BE2C (cell line): ENCODE measurements around the gene STK11.

Source experiments
- DNase-seq: peaks from one replicate; pipeline ENCODE4 v3.0.0-alpha.2; 2020
- H3K27me3 ChIP-seq: fragments of 250-450 bp; sonication (Bioruptor Pico); 2 replicates; pipeline ENCODE4 v1.5.1; 2020; ENCODE audit warnings: mild to moderate bottlenecking
- H3K36me3 ChIP-seq: fragments of 250-450 bp; sonication (Bioruptor Pico); 2 replicates; pipeline ENCODE4 v1.5.1; 2020; ENCODE audit warnings: mild to moderate bottlenecking
- H3K4me1 ChIP-seq: fragments of 250-450 bp; sonication (Bioruptor Pico); 2 replicates; pipeline ENCODE4 v1.5.1; 2020
- H3K4me3 ChIP-seq: 2 replicates; pipeline ENCODE4 v1.5.1; 2011; ENCODE audit warnings: low read depth, low read length
- H3K9me3 ChIP-seq: fragments of 250-450 bp; sonication (Bioruptor Pico); 2 replicates; pipeline ENCODE4 v1.5.1; 2020
- TF ChIP-seq, protein P1 (sequence below): IDR thresholded peaks from 2 replicates; pipeline ENCODE4 v1.5.1; 2012; ENCODE audit warnings: mild to moderate bottlenecking, low read depth, low read length

The STK11 gene

DNA sequence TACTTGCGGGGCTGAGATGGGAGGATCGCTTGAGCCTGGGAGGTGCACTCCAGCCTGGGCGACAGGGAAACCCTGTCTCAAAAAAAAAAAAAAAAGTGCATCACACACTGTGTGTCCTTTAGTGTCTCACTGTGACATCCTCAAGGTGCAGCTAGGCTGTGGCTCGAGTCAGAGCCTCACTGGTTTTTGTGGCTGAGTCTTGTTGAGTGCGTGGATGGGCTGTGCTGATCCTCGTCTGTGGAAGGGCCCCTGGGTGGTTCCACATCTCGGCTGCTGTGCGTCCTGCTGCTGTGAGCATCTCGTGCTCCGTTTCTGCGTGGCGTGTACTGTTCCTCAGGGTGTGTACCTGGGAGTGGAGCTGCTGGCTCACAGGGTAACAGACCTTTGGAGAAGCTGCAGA, 11.2 kb downstream of the STK11 start:
- no peaks in the 10 kb centered on the region for H3K9me3 ChIP-seq
- H3K4me3 ChIP-seq: no peak overlapping the region
- H3K4me1 ChIP-seq: peaks cover 24% of the 10 kb centered on the region
- no peaks in the 10 kb centered on the region for H3K27me3 ChIP-seq
- no peak for DNase-seq
- TF ChIP-seq, protein P1, sequence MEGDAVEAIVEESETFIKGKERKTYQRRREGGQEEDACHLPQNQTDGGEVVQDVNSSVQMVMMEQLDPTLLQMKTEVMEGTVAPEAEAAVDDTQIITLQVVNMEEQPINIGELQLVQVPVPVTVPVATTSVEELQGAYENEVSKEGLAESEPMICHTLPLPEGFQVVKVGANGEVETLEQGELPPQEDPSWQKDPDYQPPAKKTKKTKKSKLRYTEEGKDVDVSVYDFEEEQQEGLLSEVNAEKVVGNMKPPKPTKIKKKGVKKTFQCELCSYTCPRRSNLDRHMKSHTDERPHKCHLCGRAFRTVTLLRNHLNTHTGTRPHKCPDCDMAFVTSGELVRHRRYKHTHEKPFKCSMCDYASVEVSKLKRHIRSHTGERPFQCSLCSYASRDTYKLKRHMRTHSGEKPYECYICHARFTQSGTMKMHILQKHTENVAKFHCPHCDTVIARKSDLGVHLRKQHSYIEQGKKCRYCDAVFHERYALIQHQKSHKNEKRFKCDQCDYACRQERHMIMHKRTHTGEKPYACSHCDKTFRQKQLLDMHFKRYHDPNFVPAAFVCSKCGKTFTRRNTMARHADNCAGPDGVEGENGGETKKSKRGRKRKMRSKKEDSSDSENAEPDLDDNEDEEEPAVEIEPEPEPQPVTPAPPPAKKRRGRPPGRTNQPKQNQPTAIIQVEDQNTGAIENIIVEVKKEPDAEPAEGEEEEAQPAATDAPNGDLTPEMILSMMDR: no peak
- peaks cover 30% of the 10 kb centered on the region for H3K36me3 ChIP-seq

DNA sequence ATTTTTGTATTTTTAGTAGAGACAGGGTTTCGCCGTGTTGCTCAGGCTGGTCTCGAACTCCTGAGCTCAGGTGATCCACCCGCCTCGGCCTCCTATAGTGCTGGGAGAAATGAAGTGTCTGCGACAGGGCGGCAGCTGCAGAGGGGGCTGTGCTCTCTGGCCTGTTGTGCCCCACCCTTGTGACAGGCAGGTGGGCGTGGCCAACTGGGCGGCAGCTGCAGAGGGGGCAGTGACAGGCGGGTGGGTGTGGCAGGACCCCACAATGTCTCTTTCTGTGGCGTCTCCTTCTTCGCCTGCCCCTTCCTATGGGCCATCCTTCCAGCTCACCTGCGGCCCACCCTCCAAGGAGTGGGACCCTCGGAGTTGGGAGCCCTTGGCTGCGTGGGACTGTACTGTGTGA, 11.8 kb downstream of the STK11 start:
- no peaks in the 10 kb centered on the region for H3K9me3 ChIP-seq
- peak; percentile 47 for DNase-seq
- TF ChIP-seq, protein P1: no peak
- peaks cover 30% of the 10 kb centered on the region for H3K4me1 ChIP-seq
- H3K4me3 ChIP-seq: no peak overlapping the region
- no peaks in the 10 kb centered on the region for H3K27me3 ChIP-seq
- peaks cover 35% of the 10 kb centered on the region for H3K36me3 ChIP-seq

DNA sequence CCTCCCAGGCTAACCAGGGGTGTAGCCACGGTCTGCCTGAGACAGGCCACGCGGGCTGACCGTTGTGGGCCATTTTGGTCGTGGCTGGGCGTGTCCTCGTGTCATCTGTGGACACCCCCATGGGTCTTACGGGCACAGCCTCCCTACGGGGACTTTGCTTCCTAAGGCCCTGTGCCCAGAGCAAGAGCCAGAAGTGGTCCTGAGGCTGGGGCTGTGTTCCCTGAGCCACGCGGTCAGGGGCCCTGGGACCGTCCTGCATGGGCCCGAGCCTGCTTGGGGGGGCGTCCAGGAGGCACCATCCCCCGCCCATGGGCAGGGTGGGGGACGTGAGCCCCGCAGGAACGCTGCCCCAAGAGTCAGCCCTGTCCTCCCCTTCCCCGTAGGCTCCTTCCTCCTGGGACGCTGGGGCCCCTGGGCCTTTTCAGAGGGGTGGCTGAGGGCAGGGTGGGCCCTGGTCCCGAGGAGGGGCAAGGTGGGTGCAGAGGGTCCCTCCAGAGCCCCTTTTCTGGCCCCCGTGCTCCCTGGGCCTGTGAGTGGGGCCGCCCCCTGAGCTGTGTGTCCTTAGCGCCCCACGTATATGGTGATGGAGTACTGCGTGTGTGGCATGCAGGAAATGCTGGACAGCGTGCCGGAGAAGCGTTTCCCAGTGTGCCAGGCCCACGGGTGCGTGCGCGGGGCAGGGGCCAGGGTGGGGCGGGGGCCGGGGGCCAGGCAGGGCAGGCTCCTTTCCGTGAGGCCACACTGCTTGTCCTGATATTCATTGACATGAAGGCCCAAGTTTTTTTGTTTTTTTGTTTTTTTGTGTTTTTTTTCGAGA, 13.4 kb downstream of the STK11 start:
- Histone ChIP-seq H3K27me3 (no peaks in the 10 kb centered on the region), H3K36me3 (peaks cover 38% of the 10 kb centered on the region)
- DNase-seq: no peak

DNA sequence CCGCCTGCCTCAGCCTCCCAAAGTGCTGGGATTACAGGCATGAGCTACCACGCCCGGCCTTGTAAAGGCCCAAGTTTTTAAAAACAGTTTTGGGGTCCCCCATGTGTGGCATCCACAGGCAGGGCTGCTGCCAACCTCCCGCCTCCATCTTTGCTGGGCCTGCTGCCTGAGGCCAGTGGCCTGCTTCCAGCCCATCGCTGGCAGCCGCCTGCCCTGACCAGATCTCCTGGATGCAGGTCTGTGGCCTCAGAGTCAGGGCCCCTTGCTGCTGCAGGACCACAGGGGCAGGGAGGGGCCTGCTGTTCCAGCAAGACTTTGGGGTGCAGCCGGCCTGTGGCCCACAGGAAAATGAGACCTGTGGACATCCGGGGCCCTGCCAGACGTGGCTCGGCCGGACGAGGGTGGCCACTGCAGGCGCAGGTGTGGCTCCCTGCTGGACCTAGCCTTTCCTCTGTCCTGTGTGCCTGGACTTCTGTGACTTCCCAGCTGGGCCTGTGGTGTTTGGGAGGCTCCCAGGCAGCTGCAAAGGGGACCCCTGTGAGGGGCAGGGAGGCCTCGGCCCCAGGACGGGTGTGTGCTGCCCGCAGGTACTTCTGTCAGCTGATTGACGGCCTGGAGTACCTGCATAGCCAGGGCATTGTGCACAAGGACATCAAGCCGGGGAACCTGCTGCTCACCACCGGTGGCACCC, 14.4 kb downstream of the STK11 start:
- H3K4me1 ChIP-seq: peaks cover 27% of the 10 kb centered on the region
- DNase-seq: no peak
- no peaks in the 10 kb centered on the region for H3K9me3 ChIP-seq
- no peaks in the 10 kb centered on the region for H3K27me3 ChIP-seq
- no peak overlapping the region for H3K4me3 ChIP-seq
- H3K36me3 ChIP-seq: peaks cover 43% of the 10 kb centered on the region
- TF ChIP-seq, protein P1: no peak

More for the DNA sequence above, 13.4 kb downstream of the STK11 start:
- peaks cover 37% of the 10 kb centered on the region for H3K4me1 ChIP-seq
- TF ChIP-seq, protein P1: no peak
- no peaks in the 10 kb centered on the region for H3K9me3 ChIP-seq
- no peak overlapping the region for H3K4me3 ChIP-seq

DNA sequence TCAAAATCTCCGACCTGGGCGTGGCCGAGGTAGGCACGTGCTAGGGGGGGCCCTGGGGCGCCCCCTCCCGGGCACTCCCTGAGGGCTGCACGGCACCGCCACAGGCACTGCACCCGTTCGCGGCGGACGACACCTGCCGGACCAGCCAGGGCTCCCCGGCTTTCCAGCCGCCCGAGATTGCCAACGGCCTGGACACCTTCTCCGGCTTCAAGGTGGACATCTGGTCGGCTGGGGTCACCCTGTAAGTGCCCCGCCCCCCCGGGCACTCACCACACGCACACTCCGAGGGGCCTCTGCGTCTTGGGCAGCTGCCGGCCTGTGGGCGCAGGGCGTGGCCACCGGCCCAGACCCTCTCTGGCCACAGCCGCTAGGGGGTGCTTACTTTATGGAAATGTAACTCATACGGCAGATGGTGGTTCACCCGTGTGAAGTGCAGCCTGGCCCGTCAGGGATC, 14.9 kb downstream of the STK11 start:
- Histone ChIP-seq H3K9me3 (no peaks in the 10 kb centered on the region), H3K36me3 (peaks cover 44% of the 10 kb centered on the region), H3K4me3 (no peak overlapping the region), H3K4me1 (peaks cover 22% of the 10 kb centered on the region), H3K27me3 (no peaks in the 10 kb centered on the region)
- DNase-seq: peak; percentile 75
- TF ChIP-seq, protein P1: peak; percentile 58
